Osteoblast (primary cell): Measurements from ENCODE around the gene SIM2. TPM values are rescaled to one million over a fixed set of nuclear protein-coding genes. Genes with fewer than 3 reads are reported as not detected.
A peak's percentile ranks its signal among the peaks of the same experiment; 100 is the strongest.

Experiments used
- DNase-seq: peaks from one replicate; pipeline ENCODE4 v3.0.0; 2011; ENCODE audit warnings: low spot score, mixed read lengths; ENCODE audit not compliant: insufficient read length; ENCODE audit errors: missing footprints
- H2AFZ ChIP-seq: 2 replicates; pipeline ENCODE4 v1.6.0; 2011; ENCODE audit warnings: mild to moderate bottlenecking, low read length
- H3K27ac ChIP-seq: 2 replicates; pipeline ENCODE4 v1.5.1; 2011; ENCODE audit warnings: mild to moderate bottlenecking, low read depth, low read length, moderate library complexity
- H3K27me3 ChIP-seq: 2 replicates; pipeline ENCODE4 v1.6.0; 2012; ENCODE audit warnings: mild to moderate bottlenecking, control low read depth, inconsistent platforms, low read length, moderate library complexity; ENCODE audit not compliant: insufficient read depth
- H3K36me3 ChIP-seq: 2 replicates; pipeline ENCODE4 v1.5.1; 2011; ENCODE audit warnings: mild to moderate bottlenecking, low read length, control low read depth, moderate library complexity; ENCODE audit not compliant: insufficient read depth
- H3K4me1 ChIP-seq: 2 replicates; pipeline ENCODE4 v1.5.1; 2011; ENCODE audit warnings: mild to moderate bottlenecking, low read length, control low read depth, moderate library complexity; ENCODE audit not compliant: insufficient read depth
- H3K4me2 ChIP-seq: 2 replicates; pipeline ENCODE4 v1.6.0; 2011; ENCODE audit warnings: mild to moderate bottlenecking, low read length; ENCODE audit not compliant: insufficient read depth
- H3K4me3 ChIP-seq: fragments of 200-600 bp; sonication (generic); 3 replicates; pipeline ENCODE4 v1.5.1; 2012; ENCODE audit warnings: mild to moderate bottlenecking, low read length, inconsistent platforms; ENCODE audit not compliant: insufficient read depth
- H3K79me2 ChIP-seq: 2 replicates; pipeline ENCODE4 v1.6.0; 2012; ENCODE audit warnings: mild to moderate bottlenecking, low read length, control low read depth, inconsistent platforms; ENCODE audit not compliant: insufficient read depth
- H3K9me3 ChIP-seq: 2 replicates; pipeline ENCODE4 v1.5.1; 2011; ENCODE audit warnings: low read depth, low read length, control low read depth
- H4K20me1 ChIP-seq: 2 replicates; pipeline ENCODE4 v1.6.0; 2012; ENCODE audit warnings: mild to moderate bottlenecking, low read length, control low read depth; ENCODE audit not compliant: insufficient read depth
- total RNA-seq: library from RNA; depleted of rRNA; stranded (reverse); fragments of >200 nt; gene quantifications from 2 replicates; pipeline ENCODE4 v1.2.3, GENCODE V29; 2012
- TF ChIP-seq, protein P1 (sequence below): IDR thresholded peaks from 2 replicates; pipeline ENCODE4 v1.5.1; 2011; ENCODE audit warnings: mild to moderate bottlenecking, low read depth, low read length, moderate library complexity; ENCODE audit errors: extremely low read depth

The SIM2 gene
- total RNA-seq, 1 donor, result 3.6 TPM

DNA sequence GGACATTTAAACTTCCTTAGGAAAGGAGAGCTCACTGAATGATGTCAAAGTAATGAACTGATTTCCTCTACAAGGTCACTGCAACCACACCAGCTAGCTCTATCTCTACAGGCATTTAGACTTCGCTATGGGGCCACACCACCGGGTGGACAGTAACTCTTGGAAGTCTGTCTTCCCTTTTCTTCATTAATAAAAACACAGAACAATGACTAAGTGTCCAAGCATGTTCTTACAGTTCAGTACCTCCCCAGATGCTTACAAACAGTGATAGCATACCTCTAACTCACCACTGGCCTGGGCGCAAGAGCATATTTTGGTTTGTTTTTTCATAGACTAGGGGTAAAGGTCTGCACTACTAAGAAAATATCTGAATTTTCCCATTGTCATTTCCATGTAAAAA, 54.6 kb downstream of the SIM2 start:
- H4K20me1 ChIP-seq, result no peaks in the 10 kb centered on the region
- no peaks in the 10 kb centered on the region for H3K27me3 ChIP-seq
- H3K9me3 ChIP-seq, result no peaks in the 10 kb centered on the region
- H2AFZ ChIP-seq, result no peak overlapping the region
- no peaks in the 10 kb centered on the region for H3K36me3 ChIP-seq
- H3K4me2 ChIP-seq, result peak overlapping the region; percentile 12
- H3K79me2 ChIP-seq, result no peaks in the 10 kb centered on the region
- peaks cover 14% of the 10 kb centered on the region for H3K4me1 ChIP-seq
- H3K27ac ChIP-seq, result peak overlapping the region; percentile 51
- TF ChIP-seq, protein P1, sequence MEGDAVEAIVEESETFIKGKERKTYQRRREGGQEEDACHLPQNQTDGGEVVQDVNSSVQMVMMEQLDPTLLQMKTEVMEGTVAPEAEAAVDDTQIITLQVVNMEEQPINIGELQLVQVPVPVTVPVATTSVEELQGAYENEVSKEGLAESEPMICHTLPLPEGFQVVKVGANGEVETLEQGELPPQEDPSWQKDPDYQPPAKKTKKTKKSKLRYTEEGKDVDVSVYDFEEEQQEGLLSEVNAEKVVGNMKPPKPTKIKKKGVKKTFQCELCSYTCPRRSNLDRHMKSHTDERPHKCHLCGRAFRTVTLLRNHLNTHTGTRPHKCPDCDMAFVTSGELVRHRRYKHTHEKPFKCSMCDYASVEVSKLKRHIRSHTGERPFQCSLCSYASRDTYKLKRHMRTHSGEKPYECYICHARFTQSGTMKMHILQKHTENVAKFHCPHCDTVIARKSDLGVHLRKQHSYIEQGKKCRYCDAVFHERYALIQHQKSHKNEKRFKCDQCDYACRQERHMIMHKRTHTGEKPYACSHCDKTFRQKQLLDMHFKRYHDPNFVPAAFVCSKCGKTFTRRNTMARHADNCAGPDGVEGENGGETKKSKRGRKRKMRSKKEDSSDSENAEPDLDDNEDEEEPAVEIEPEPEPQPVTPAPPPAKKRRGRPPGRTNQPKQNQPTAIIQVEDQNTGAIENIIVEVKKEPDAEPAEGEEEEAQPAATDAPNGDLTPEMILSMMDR, result no peak
- no peak overlapping the region for H3K4me3 ChIP-seq
- DNase-seq, result peak; percentile 87

- H3K4me1 ChIP-seq, result peaks cover 14% of the 10 kb centered on the region
- DNase-seq, result no peak
- no peak overlapping the region for H3K27ac ChIP-seq
- no peak overlapping the region for H3K4me3 ChIP-seq
- H2AFZ ChIP-seq, result no peak overlapping the region
- H3K4me2 ChIP-seq, result no peak overlapping the region
- no peaks in the 10 kb centered on the region for H3K36me3 ChIP-seq
- TF ChIP-seq, protein P1, result no peak
- H3K79me2 ChIP-seq, result no peaks in the 10 kb centered on the region
- H3K9me3 ChIP-seq, result no peaks in the 10 kb centered on the region
- H4K20me1 ChIP-seq, result no peaks in the 10 kb centered on the region
- H3K27me3 ChIP-seq, result no peaks in the 10 kb centered on the region
Observed at GRCh38 chr21:36754241-36754898, 55.5 kb downstream of the SIM2 start.

GRCh38 chr21:36756527-36756926, 57.6 kb downstream of the SIM2 start:
- Histone ChIP-seq H3K36me3 (no peaks in the 10 kb centered on the region), H3K4me2 (no peak overlapping the region), H3K9me3 (no peaks in the 10 kb centered on the region), H3K79me2 (no peaks in the 10 kb centered on the region), H3K4me1 (peaks cover 11% of the 10 kb centered on the region), H2AFZ (no peak overlapping the region), H3K4me3 (no peak overlapping the region), H3K27ac (no peak overlapping the region), H3K27me3 (no peaks in the 10 kb centered on the region), H4K20me1 (no peaks in the 10 kb centered on the region)
- no peak for DNase-seq
- TF ChIP-seq, protein P1, result no peak

GRCh38 chr21:36757196-36757595, 58.3 kb downstream of the SIM2 start:
- Histone ChIP-seq H3K27me3 (no peaks in the 10 kb centered on the region), H3K4me2 (no peak overlapping the region), H4K20me1 (no peaks in the 10 kb centered on the region), H3K4me3 (no peak overlapping the region), H3K36me3 (no peaks in the 10 kb centered on the region), H2AFZ (no peak overlapping the region), H3K9me3 (no peaks in the 10 kb centered on the region), H3K4me1 (peaks cover 11% of the 10 kb centered on the region), H3K27ac (no peak overlapping the region), H3K79me2 (no peaks in the 10 kb centered on the region)
- TF ChIP-seq, protein P1, result no peak
- DNase-seq, result no peak
